Mononuclear cell (primary cell): Measurements from ENCODE around the gene IQGAP1. TPM values are rescaled to one million over a fixed set of nuclear protein-coding genes. Genes with fewer than 3 reads are reported as not detected.

Experiments used
- H3K27me3 ChIP-seq: 2 replicates; pipeline ENCODE4 v1.6.0; 2011; ENCODE audit warnings: low read length, control low read depth; ENCODE audit not compliant: insufficient read depth
- H3K4me1 ChIP-seq: 2 replicates; pipeline ENCODE4 v1.5.1; 2011; ENCODE audit warnings: mild to moderate bottlenecking, low read length, control low read depth; ENCODE audit not compliant: insufficient read depth
- H3K4me3 ChIP-seq: 2 replicates; pipeline ENCODE4 v1.5.1; 2011; ENCODE audit warnings: mild to moderate bottlenecking, low read length, moderate library complexity
- H3K9me3 ChIP-seq: 2 replicates; pipeline ENCODE4 v1.5.1; 2011; ENCODE audit warnings: low read depth, mild to moderate bottlenecking, control low read depth, low read length
- total RNA-seq: library from RNA; depleted of rRNA; stranded (reverse); fragments of >200 nt; gene quantifications from one replicate; pipeline ENCODE4 v1.2.3, GENCODE V29; 2012

IQGAP1 gene
- total RNA-seq, 1 donor = 116 TPM

GRCh38 chr15:90427185-90427584 is 39.1 kb downstream of the IQGAP1 start:
- Histone ChIP-seq H3K4me3 (no peak overlapping the region), H3K4me1 (peaks cover 14% of the 10 kb centered on the region), H3K27me3 (no peaks in the 10 kb centered on the region), H3K9me3 (no peaks in the 10 kb centered on the region)

- Histone ChIP-seq H3K4me3 (no peak overlapping the region), H3K4me1 (peaks cover 5% of the 10 kb centered on the region), H3K27me3 (no peaks in the 10 kb centered on the region), H3K9me3 (no peaks in the 10 kb centered on the region)
Measured at GRCh38 chr15:90432253-90432652, 44.2 kb downstream of the IQGAP1 start.

GRCh38 chr15:90435652-90436337 is 47.8 kb downstream of the IQGAP1 start:
- Histone ChIP-seq H3K4me3 (no peak overlapping the region), H3K4me1 (peaks cover 5% of the 10 kb centered on the region), H3K27me3 (no peaks in the 10 kb centered on the region), H3K9me3 (no peaks in the 10 kb centered on the region)

GRCh38 chr15:90436952-90437351 is 48.9 kb downstream of the IQGAP1 start:
- Histone ChIP-seq H3K4me1 (peaks cover 5% of the 10 kb centered on the region), H3K9me3 (no peaks in the 10 kb centered on the region), H3K27me3 (no peaks in the 10 kb centered on the region), H3K4me3 (no peak overlapping the region)

- Histone ChIP-seq H3K9me3 (no peaks in the 10 kb centered on the region), H3K4me3 (no peak overlapping the region), H3K4me1 (peaks cover 5% of the 10 kb centered on the region), H3K27me3 (no peaks in the 10 kb centered on the region)
Measured at GRCh38 chr15:90437516-90437915, 49.5 kb downstream of the IQGAP1 start.

- H3K4me1 ChIP-seq = peaks cover 5% of the 10 kb centered on the region
- H3K27me3 ChIP-seq = no peaks in the 10 kb centered on the region
- H3K4me3 ChIP-seq = no peak overlapping the region
- no peaks in the 10 kb centered on the region for H3K9me3 ChIP-seq
Measured at GRCh38 chr15:90439946-90440345, 51.9 kb downstream of the IQGAP1 start.

- peaks cover 5% of the 10 kb centered on the region for H3K4me1 ChIP-seq
- H3K27me3 ChIP-seq = no peaks in the 10 kb centered on the region
- no peak overlapping the region for H3K4me3 ChIP-seq
- no peaks in the 10 kb centered on the region for H3K9me3 ChIP-seq
Measured at GRCh38 chr15:90441027-90441426, 53.0 kb downstream of the IQGAP1 start.

GRCh38 chr15:90442423-90442822 is 54.4 kb downstream of the IQGAP1 start:
- Histone ChIP-seq H3K4me1 (no peaks in the 10 kb centered on the region), H3K27me3 (no peaks in the 10 kb centered on the region), H3K4me3 (no peak overlapping the region), H3K9me3 (no peaks in the 10 kb centered on the region)

GRCh38 chr15:90449206-90449735 is 61.2 kb downstream of the IQGAP1 start:
- no peaks in the 10 kb centered on the region for H3K9me3 ChIP-seq
- no peak overlapping the region for H3K4me3 ChIP-seq
- H3K4me1 ChIP-seq = no peaks in the 10 kb centered on the region
- H3K27me3 ChIP-seq = no peaks in the 10 kb centered on the region

GRCh38 chr15:90451053-90451850 is 63.2 kb downstream of the IQGAP1 start:
- no peaks in the 10 kb centered on the region for H3K9me3 ChIP-seq
- no peak overlapping the region for H3K4me3 ChIP-seq
- H3K4me1 ChIP-seq = no peaks in the 10 kb centered on the region
- H3K27me3 ChIP-seq = no peaks in the 10 kb centered on the region

GRCh38 chr15:90456236-90456635 is 68.2 kb downstream of the IQGAP1 start:
- no peaks in the 10 kb centered on the region for H3K9me3 ChIP-seq
- H3K4me1 ChIP-seq = no peaks in the 10 kb centered on the region
- no peaks in the 10 kb centered on the region for H3K27me3 ChIP-seq
- H3K4me3 ChIP-seq = no peak overlapping the region

- H3K9me3 ChIP-seq = no peaks in the 10 kb centered on the region
- H3K4me3 ChIP-seq = no peak overlapping the region
- H3K4me1 ChIP-seq = no peaks in the 10 kb centered on the region
- H3K27me3 ChIP-seq = no peaks in the 10 kb centered on the region
Measured at GRCh38 chr15:90458061-90458460, 70.0 kb downstream of the IQGAP1 start.

- Histone ChIP-seq H3K4me1 (no peaks in the 10 kb centered on the region), H3K4me3 (no peak overlapping the region), H3K9me3 (no peaks in the 10 kb centered on the region), H3K27me3 (no peaks in the 10 kb centered on the region)
Measured at GRCh38 chr15:90459368-90459767, 71.3 kb downstream of the IQGAP1 start.

- Histone ChIP-seq H3K9me3 (no peaks in the 10 kb centered on the region), H3K4me3 (no peak overlapping the region), H3K27me3 (no peaks in the 10 kb centered on the region), H3K4me1 (no peaks in the 10 kb centered on the region)
Measured at GRCh38 chr15:90460142-90460824, 72.2 kb downstream of the IQGAP1 start.

- Histone ChIP-seq H3K27me3 (no peaks in the 10 kb centered on the region), H3K4me3 (no peak overlapping the region), H3K4me1 (no peaks in the 10 kb centered on the region), H3K9me3 (no peaks in the 10 kb centered on the region)
Measured at GRCh38 chr15:90463381-90463780, 75.3 kb downstream of the IQGAP1 start.
